ENCODE data around the gene CSH1. TPM values are rescaled to one million over a fixed set of nuclear protein-coding genes. Genes with fewer than 3 reads are reported as not detected.
"Not testable (repeated sequence)": the region's sequence is repeated elsewhere in the genome, so short reads cannot be mapped to it uniquely, and the experiment has no call there.

The CSH1 gene
- total and polyA plus RNA-seq, 2 experiments from 2014 or later = 0.68 TPM; not detected in 1

GRCh38 chr17:63917646-63918045 is 21.3 kb upstream of the CSH1 start:
- Histone ChIP-seq H3K27me3 (ENCODE audit: insufficient read depth) (no peaks in the 10 kb centered on the region), H3K4me3 (peak overlapping the region; percentile 54), H4K20me1 (replicated peaks; ENCODE audit: insufficient read depth) (no peaks in the 10 kb centered on the region), H2AFZ (peak overlapping the region; percentile 87), H3K4me1 (ENCODE audit: insufficient read depth) (0 out of 2 replicates have a peak, but pooled peaks cover 4% of the 10 kb centered on the region), H3K79me2 (replicated peaks; ENCODE audit: insufficient read depth) (no peaks in the 10 kb centered on the region), H3K27ac (ENCODE audit: low read depth) (no peak overlapping the region), H3K9me2 (ENCODE audit: insufficient read depth) (no peaks in the 10 kb centered on the region), H3K36me3 (ENCODE audit: insufficient read depth) (no peaks in the 10 kb centered on the region), H3F3A (replicated peaks; ENCODE audit: low read depth) (no peaks in the 10 kb centered on the region), H3K4me2 (peak overlapping the region; percentile 79; the same call in 1 of the 2 replicates)
- H3K27ac Mint-ChIP-seq = no peak overlapping the region
- DNase-seq (ENCODE audit: low spot score) = no peak
- peaks cover 22% of the 10 kb centered on the region for H3K4me1 Mint-ChIP-seq
- ATAC-seq = peak; percentile 6; the same call in 1 of the 3 replicates
- H3K4me3 Mint-ChIP-seq = no peak overlapping the region
- no peaks in the 10 kb centered on the region for H3K36me3 Mint-ChIP-seq (ENCODE audit: low read depth)
- no peaks in the 10 kb centered on the region for H3K9me3 Mint-ChIP-seq
- H3K27me3 Mint-ChIP-seq (ENCODE audit: insufficient read depth, low read depth, poor library complexity) = peaks cover 26% of the 10 kb centered on the region
- no peak for TF ChIP-seq CREB1 (CRISPR knock-in tag; IDR thresholded peaks at IDR 0.05; ENCODE audit: low read depth)
- no peak for TF ChIP-seq JUNB (IDR thresholded peaks at IDR 0.05; ENCODE audit: unreplicated experiment)
- no peak for TF ChIP-seq ZNF462 (CRISPR knock-in tag; IDR thresholded peaks at IDR 0.05)
- TF ChIP-seq ETS1 (IDR thresholded peaks at IDR 0.05) = no peak

- Mint-ChIP-seq H3K27me3 (ENCODE audit: insufficient read depth, low read depth, poor library complexity) (peaks cover 24% of the 10 kb centered on the region), H3K4me1 (peaks cover 22% of the 10 kb centered on the region)
- not testable (repeated sequence) for DNase-seq (ENCODE audit: low spot score); H2AFZ ChIP-seq; H3K27ac Mint-ChIP-seq; H3F3A ChIP-seq (replicated peaks; ENCODE audit: low read depth); H3K79me2 ChIP-seq (replicated peaks; ENCODE audit: insufficient read depth); H3K9me3 Mint-ChIP-seq; H3K27ac ChIP-seq (ENCODE audit: low read depth); H3K27me3 ChIP-seq (ENCODE audit: insufficient read depth); H3K4me1 ChIP-seq (ENCODE audit: insufficient read depth); H3K9me2 ChIP-seq (ENCODE audit: insufficient read depth); H4K20me1 ChIP-seq (replicated peaks; ENCODE audit: insufficient read depth); H3K36me3 Mint-ChIP-seq (ENCODE audit: low read depth); H3K4me3 Mint-ChIP-seq; H3K36me3 ChIP-seq (ENCODE audit: insufficient read depth); H3K4me3 ChIP-seq; ATAC-seq; H3K4me2 ChIP-seq
Observed at GRCh38 chr17:63917206-63917605, 20.8 kb upstream of the CSH1 start.

Measured in GM23338 (cell line).